Measurements from ENCODE around the gene AIM2.

DNA sequence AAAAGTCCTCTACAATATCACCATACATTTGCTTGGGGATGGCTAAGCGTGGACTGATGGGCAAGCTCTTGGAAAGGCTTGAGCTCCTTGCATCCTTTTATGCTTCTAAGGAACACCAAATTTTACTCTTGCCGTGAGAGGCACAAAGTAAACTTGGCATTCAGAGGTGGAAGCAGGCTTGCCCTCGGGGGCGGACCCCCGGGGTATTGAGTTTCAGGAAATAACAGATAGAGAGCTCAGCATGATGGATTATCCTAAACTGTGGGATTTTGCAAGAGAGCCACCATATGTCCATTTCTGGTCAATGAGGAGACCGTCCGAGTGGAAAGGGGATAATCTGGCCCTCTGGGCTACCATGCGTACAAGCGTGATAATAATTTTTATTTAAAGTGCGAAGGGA, 52.8 kb downstream of the AIM2 start:
- TF ChIP-seq, protein P1, sequence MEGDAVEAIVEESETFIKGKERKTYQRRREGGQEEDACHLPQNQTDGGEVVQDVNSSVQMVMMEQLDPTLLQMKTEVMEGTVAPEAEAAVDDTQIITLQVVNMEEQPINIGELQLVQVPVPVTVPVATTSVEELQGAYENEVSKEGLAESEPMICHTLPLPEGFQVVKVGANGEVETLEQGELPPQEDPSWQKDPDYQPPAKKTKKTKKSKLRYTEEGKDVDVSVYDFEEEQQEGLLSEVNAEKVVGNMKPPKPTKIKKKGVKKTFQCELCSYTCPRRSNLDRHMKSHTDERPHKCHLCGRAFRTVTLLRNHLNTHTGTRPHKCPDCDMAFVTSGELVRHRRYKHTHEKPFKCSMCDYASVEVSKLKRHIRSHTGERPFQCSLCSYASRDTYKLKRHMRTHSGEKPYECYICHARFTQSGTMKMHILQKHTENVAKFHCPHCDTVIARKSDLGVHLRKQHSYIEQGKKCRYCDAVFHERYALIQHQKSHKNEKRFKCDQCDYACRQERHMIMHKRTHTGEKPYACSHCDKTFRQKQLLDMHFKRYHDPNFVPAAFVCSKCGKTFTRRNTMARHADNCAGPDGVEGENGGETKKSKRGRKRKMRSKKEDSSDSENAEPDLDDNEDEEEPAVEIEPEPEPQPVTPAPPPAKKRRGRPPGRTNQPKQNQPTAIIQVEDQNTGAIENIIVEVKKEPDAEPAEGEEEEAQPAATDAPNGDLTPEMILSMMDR (IDR thresholded peaks at IDR 0.05 in 4 of 5, conservative IDR thresholded peaks at IDR 0.05 in 1 of 5) = no peak
- TF ChIP-seq POLR2A (IDR thresholded peaks at IDR 0.05) = no peak

All from gastrocnemius medialis (tissue), 4 donors.